Testis (tissue), 3 donors: ENCODE measurements around the gene ANKH. TPM values are rescaled to one million over a fixed set of nuclear protein-coding genes. Genes with fewer than 3 reads are reported as not detected.

Source experiments
- DNase-seq: peaks from one replicate; pipeline ENCODE4 v3.0.0-alpha.2; 2019
- H3K27ac ChIP-seq, 2 donors: fragments of 200-600 bp; sonication (generic); one replicate each; pipeline ENCODE4 v1.5.1; 2019
- H3K27me3 ChIP-seq: fragments of 200-600 bp; sonication (generic); one replicate; pipeline ENCODE4 v1.5.1; 2019
- H3K36me3 ChIP-seq: fragments of 200-600 bp; sonication (generic); one replicate; pipeline ENCODE4 v1.5.1; 2017; ENCODE audit warnings: low read depth; ENCODE audit errors: missing control alignments
- H3K4me1 ChIP-seq: fragments of 200-600 bp; sonication (generic); one replicate; pipeline ENCODE4 v1.5.1; 2019
- H3K4me3 ChIP-seq, 2 donors: fragments of 200-600 bp; sonication (generic); one replicate each; pipeline ENCODE4 v1.5.1; 2017 to 2019
- H3K9me3 ChIP-seq: fragments of 200-600 bp; sonication (generic); one replicate; pipeline ENCODE4 v1.5.1; 2017
- CTCF ChIP-seq, 3 experiments: fragments of 450-650 bp in 2 of 3; fragments of 200-600 bp in 1 of 3; sonication (generic) in 1 of 3; IDR thresholded peaks; one replicate each; pipeline ENCODE4 v1.5.1; 2016 to 2019; ENCODE audit warnings: antibody characterized with exemption in 3 of 3, mild to moderate bottlenecking in 2 of 3, moderate library complexity in 1 of 3
- POLR2A ChIP-seq: fragments of 450-650 bp; IDR thresholded peaks from one replicate; pipeline ENCODE4 v1.6.1; 2017; ENCODE audit warnings: antibody characterized with exemption, mild to moderate bottlenecking, moderate library complexity
- WGBS, 2 donors: methylation state at CpG; one replicate each; pipeline ENCODE4 v1.1.5; 2018; 5-methylcytosine and 5-hydroxymethylcytosine counted together
- intact Hi-C: fragments of 100-400 bp; cut with DNase I; formaldehyde crosslinking; loops from one replicate; pipeline ENCODE4 v1.15.1; 2023; ENCODE audit warnings: low total_unique reads
- polyA plus RNA-seq: library from polyadenylated mRNA; stranded (reverse); fragments of 350-450 nt; fragmentation: Illumina TruSeq; extraction: RNeasy Lipid Tissue Mini Kit (QIAGEN cat#74804); gene quantifications from one replicate; pipeline ENCODE4 v1.2.3, GENCODE V29; 2014; ENCODE audit warnings: low read depth, low replicate concordance; ENCODE audit not compliant: insufficient read depth
- total RNA-seq, 2 donors: library from RNA; depleted of rRNA; stranded (reverse); fragments of >200 nt; gene quantifications; one replicate each; pipeline ENCODE4 v1.2.3, GENCODE V29; 2016

The ANKH gene
- total and polyA plus RNA-seq, 3 donors from 2014 or later: 14.3 to 16.2 (median 15.8) TPM

DNA sequence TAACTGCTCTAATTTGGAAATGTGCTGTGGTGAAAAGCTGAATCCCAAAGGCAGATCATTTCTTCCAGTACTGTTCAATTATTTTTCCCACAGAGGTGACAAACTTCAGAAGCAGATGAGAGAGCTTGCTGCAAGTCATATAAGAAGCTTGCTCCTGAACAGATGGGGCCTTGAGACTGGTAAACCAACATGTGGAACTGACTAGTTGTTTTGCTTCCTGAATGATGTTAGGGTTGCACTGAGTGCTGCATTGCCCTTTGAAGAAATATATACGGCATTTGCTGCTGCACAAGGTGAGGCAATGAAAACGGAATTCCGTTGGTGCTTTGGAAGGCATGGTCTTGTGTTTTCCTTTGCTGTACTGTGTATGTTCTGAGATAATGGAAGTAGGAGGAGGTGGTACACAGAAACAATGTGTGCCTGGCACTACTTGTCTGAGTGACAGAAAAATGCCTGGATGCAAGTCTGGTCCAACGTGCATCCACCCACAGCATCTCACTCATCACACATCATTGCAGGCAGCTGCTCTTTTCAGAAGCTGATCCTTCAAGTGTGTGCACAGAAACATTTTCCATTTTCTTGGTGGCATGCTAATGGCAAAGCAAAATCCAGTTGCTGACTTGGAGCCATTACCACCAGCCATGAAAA lies 76.9 kb downstream of the ANKH start:
- Histone ChIP-seq H3K27ac (no peak overlapping the region), H3K9me3 (no peaks in the 10 kb centered on the region), H3K4me3 (no peak overlapping the region), H3K36me3 (no peaks in the 10 kb centered on the region), H3K4me1 (no peaks in the 10 kb centered on the region), H3K27me3 (no peaks in the 10 kb centered on the region)
- TF ChIP-seq CTCF (IDR thresholded peaks at IDR 0.05) (no peak), POLR2A (no peak)
- intact Hi-C loops: no loop called here
- no peak for DNase-seq
- 75 to 78% methylated on average over 4 of the region's 4 CpGs for WGBS, 2 donors

DNA sequence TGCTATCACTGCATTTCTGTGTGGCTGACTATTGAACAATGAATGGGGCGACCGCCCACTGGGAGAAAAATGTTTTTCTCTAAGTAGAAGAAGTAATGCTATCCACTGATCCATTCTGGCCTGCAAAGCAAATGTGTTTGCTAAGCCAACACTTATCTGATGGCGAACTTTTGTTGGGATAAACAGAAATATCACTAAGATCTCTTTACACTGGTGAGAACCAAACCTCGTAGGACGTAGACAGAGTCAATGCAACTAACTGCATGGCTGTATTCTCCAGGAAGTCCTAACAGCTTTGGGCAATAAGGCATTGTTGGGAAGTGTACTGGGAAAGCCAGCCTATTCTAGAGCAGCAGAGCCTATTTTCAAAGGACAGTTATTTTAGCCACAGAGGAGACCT lies 77.7 kb downstream of the ANKH start:
- intact Hi-C loops: no loop called here
- WGBS, 2 donors: 92 to 96% methylated on average over 5 of the region's 5 CpGs
- Histone ChIP-seq H3K4me1 (no peaks in the 10 kb centered on the region), H3K36me3 (no peaks in the 10 kb centered on the region), H3K4me3 (no peak overlapping the region), H3K27ac (no peak overlapping the region), H3K27me3 (no peaks in the 10 kb centered on the region), H3K9me3 (no peaks in the 10 kb centered on the region)
- TF ChIP-seq CTCF (IDR thresholded peaks at IDR 0.05) (no peak), POLR2A (no peak)
- no peak for DNase-seq

DNA sequence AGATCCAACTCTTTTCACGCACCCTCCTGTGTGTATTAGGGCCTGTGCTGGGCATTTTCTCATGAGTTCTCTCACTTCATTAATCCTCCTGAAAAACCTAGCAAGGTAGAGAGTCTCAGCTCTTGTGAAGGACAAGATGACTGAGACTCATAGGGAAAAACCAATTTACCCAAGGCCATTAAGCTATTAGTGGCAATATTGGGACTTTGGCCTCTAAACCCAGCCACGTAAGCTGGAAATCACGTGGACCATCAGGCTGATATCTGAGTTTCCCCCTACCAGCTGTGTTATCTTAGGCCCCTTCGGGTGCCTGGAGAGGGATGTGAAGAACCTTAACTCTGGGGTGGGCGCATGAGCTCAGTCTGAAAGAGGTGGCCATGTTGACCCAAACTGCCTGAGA lies 80.7 kb downstream of the ANKH start:
- Histone ChIP-seq H3K36me3 (no peaks in the 10 kb centered on the region), H3K4me1 (no peaks in the 10 kb centered on the region), H3K4me3 (no peak overlapping the region), H3K27me3 (no peaks in the 10 kb centered on the region), H3K9me3 (no peaks in the 10 kb centered on the region), H3K27ac (no peak overlapping the region)
- WGBS, 2 donors: 97 to 100% methylated on average over 5 of the region's 5 CpGs
- no peak for TF ChIP-seq POLR2A
- TF ChIP-seq CTCF (IDR thresholded peaks at IDR 0.05): no peak
- no peak for DNase-seq
- intact Hi-C loops: no loop called here

DNA sequence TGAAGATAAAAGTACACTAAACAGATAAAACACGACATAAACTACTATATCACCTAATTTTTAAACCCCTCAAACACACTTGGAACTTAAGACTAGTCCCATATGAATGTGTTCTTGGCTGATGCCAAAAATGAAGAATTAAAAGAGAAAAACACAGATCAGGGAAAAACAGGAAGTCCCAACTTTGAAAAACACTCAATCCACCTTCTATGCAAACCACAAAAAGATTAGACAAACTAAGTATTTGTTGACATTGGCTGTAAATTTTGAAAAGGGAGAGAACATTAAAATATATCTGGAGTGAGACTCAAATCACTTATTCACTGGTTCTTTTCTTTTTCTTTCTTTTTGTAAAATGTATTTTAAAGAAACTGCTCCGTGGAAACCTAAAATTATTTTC lies 81.4 kb downstream of the ANKH start:
- no peak for TF ChIP-seq CTCF (IDR thresholded peaks at IDR 0.05)
- no peak for TF ChIP-seq POLR2A
- Histone ChIP-seq H3K9me3 (no peaks in the 10 kb centered on the region), H3K4me3 (no peak overlapping the region), H3K36me3 (no peaks in the 10 kb centered on the region), H3K4me1 (no peaks in the 10 kb centered on the region), H3K27ac (no peak overlapping the region), H3K27me3 (no peaks in the 10 kb centered on the region)
- no peak for DNase-seq
- WGBS, 2 donors: 46 to 51% methylated on average over 2 of the region's 2 CpGs
- intact Hi-C loops: no loop called here
